ENCODE results near the gene KIF1B.

The KIF1B gene

GRCh38 chr1:10208537-10208936 is 1.8 kb upstream of the KIF1B start:
- H3K36me3 ChIP-seq (ENCODE audit: insufficient read depth), result no peaks in the 10 kb centered on the region

GRCh38 chr1:10209590-10209904 is 823 bp upstream of the KIF1B start:
- Histone ChIP-seq H3K79me2 (ENCODE audit: insufficient read depth, low read depth) (peaks cover 15% of the 10 kb centered on the region; the same call in 1 of the 2 replicates), H3K9ac (peak overlapping the region; percentile 65), H3K4me3 (IDR thresholded peaks at IDR 0.05; ENCODE audit: insufficient read depth, low read depth, low read length) (peak overlapping the region; percentile 90), H3K4me1 (ENCODE audit: low read depth, poor library complexity, severe bottlenecking) (peaks cover 9% of the 10 kb centered on the region), H3K27ac (peak overlapping the region; percentile 10; the same call in 1 of the 2 replicates), H3K4me2 (peak overlapping the region; percentile 77), H4K20me1 (ENCODE audit: insufficient read depth) (no peaks in the 10 kb centered on the region), H3K36me3 (ENCODE audit: insufficient read depth) (no peaks in the 10 kb centered on the region), H3K27me3 (ENCODE audit: insufficient read depth, low read depth) (no peaks in the 10 kb centered on the region), H2AFZ (ENCODE audit: low read depth) (peak overlapping the region; percentile 94)
- TF ChIP-seq CTCF (conservative IDR thresholded peaks at IDR 0.05; ENCODE audit: low read depth, low read length), result no peak

More at GRCh38 chr1:10208537-10208936, 1.8 kb upstream of the KIF1B start:
- Histone ChIP-seq H4K20me1 (ENCODE audit: insufficient read depth) (no peaks in the 10 kb centered on the region), H3K4me3 (IDR thresholded peaks at IDR 0.05; ENCODE audit: insufficient read depth, low read depth, low read length) (no peak overlapping the region), H3K9ac (no peak overlapping the region), H2AFZ (ENCODE audit: low read depth) (no peak overlapping the region), H3K4me1 (ENCODE audit: low read depth, poor library complexity, severe bottlenecking) (peaks cover 9% of the 10 kb centered on the region), H3K27me3 (ENCODE audit: insufficient read depth, low read depth) (no peaks in the 10 kb centered on the region), H3K27ac (no peak overlapping the region), H3K4me2 (no peak overlapping the region), H3K79me2 (ENCODE audit: insufficient read depth, low read depth) (peaks cover 12% of the 10 kb centered on the region; the same call in 1 of the 2 replicates)
- TF ChIP-seq CTCF (conservative IDR thresholded peaks at IDR 0.05; ENCODE audit: low read depth, low read length), result no peak

GRCh38 chr1:10210841-10211804 is 753 bp downstream of the KIF1B start:
- TF ChIP-seq CTCF (conservative IDR thresholded peaks at IDR 0.05; ENCODE audit: low read depth, low read length), result no peak
- Histone ChIP-seq H3K4me2 (peak overlapping the region; percentile 97), H3K9ac (peak overlapping the region; percentile 65; the same call in 1 of the 2 replicates), H3K27me3 (ENCODE audit: insufficient read depth, low read depth) (no peaks in the 10 kb centered on the region), H3K79me2 (ENCODE audit: insufficient read depth, low read depth) (peaks cover 24% of the 10 kb centered on the region; the same call in 1 of the 2 replicates), H3K36me3 (ENCODE audit: insufficient read depth) (no peaks in the 10 kb centered on the region), H3K4me3 (IDR thresholded peaks at IDR 0.05; ENCODE audit: insufficient read depth, low read depth, low read length) (peak overlapping the region; percentile 94), H2AFZ (ENCODE audit: low read depth) (peak overlapping the region; percentile 94), H3K4me1 (ENCODE audit: low read depth, poor library complexity, severe bottlenecking) (peaks cover 15% of the 10 kb centered on the region), H3K27ac (no peak overlapping the region), H4K20me1 (ENCODE audit: insufficient read depth) (no peaks in the 10 kb centered on the region)

- no peak for TF ChIP-seq CTCF (conservative IDR thresholded peaks at IDR 0.05; ENCODE audit: low read depth, low read length)
- Histone ChIP-seq H2AFZ (ENCODE audit: low read depth) (no peak overlapping the region), H3K4me1 (ENCODE audit: low read depth, poor library complexity, severe bottlenecking) (peaks cover 18% of the 10 kb centered on the region), H4K20me1 (ENCODE audit: insufficient read depth) (no peaks in the 10 kb centered on the region), H3K27ac (no peak overlapping the region), H3K9ac (peak overlapping the region; percentile 65; the same call in 1 of the 2 replicates), H3K4me2 (peak overlapping the region; percentile 97; the same call in 1 of the 2 replicates), H3K36me3 (ENCODE audit: insufficient read depth) (no peaks in the 10 kb centered on the region), H3K79me2 (ENCODE audit: insufficient read depth, low read depth) (peaks cover 29% of the 10 kb centered on the region; the same call in 1 of the 2 replicates), H3K4me3 (IDR thresholded peaks at IDR 0.05; ENCODE audit: insufficient read depth, low read depth, low read length) (no peak overlapping the region), H3K27me3 (ENCODE audit: insufficient read depth, low read depth) (no peaks in the 10 kb centered on the region)
These were observed 1.5 kb downstream of the KIF1B start for GRCh38 chr1:10211805-10212410.

All from KMS-11 (cell line).